GM12874 (cell line): ENCODE data around the gene TMEM63A.

Experiments used
- TF ChIP-seq, protein P1 (sequence below): IDR thresholded peaks from 2 replicates; pipeline ENCODE4 v1.5.1; 2011; ENCODE audit warnings: low read depth, mild to moderate bottlenecking, control low read depth, low read length, moderate library complexity; ENCODE audit not compliant: insufficient read depth

TMEM63A gene

DNA sequence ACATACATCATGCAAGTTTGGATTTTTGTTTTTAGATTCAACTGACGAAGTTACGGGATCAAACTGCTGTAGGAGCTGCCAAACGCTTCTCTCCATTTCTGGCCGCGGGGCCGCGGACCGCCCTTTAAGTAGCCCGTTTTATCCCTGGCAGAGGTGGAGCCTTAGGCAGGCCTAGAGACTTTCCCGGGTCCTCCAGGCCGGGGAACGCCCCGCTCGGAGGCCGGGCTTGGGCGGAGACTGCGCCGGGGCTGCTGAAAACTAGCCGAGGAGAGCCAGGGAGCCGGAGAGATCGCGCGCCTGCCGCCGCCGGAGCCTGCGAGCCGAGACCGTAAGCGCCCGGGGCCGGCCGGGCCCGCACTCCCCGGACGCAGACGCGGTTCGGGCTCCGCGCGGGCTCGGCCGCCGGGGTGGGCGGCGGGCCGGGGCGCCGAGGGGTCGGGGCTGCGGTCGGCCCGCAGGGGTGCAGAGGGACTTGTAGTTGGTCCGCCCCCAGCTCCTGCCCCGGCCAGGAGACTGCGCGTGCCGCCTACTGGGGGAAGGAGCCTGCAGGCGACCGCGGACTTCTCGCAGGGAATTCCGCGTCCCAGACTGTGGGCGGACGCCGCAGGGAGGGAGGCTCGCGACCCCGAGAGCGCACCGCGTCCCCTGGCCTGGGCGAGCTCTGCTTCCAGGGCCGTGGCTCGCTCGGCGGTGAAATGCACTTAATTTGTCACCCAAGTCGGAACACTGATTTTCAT lies 72.2 kb downstream of the TMEM63A start, which contains the start of gene EPHX1:
Gene EPHX1 (plus strand): TSS at position 283 of the 737 bp plus-strand sequence. CDS start 18,606 bp downstream, outside the sequence.
- TF ChIP-seq, protein P1, sequence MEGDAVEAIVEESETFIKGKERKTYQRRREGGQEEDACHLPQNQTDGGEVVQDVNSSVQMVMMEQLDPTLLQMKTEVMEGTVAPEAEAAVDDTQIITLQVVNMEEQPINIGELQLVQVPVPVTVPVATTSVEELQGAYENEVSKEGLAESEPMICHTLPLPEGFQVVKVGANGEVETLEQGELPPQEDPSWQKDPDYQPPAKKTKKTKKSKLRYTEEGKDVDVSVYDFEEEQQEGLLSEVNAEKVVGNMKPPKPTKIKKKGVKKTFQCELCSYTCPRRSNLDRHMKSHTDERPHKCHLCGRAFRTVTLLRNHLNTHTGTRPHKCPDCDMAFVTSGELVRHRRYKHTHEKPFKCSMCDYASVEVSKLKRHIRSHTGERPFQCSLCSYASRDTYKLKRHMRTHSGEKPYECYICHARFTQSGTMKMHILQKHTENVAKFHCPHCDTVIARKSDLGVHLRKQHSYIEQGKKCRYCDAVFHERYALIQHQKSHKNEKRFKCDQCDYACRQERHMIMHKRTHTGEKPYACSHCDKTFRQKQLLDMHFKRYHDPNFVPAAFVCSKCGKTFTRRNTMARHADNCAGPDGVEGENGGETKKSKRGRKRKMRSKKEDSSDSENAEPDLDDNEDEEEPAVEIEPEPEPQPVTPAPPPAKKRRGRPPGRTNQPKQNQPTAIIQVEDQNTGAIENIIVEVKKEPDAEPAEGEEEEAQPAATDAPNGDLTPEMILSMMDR = 0 out of 2 replicates have a peak, but pooled peaks have one; percentile 18

DNA sequence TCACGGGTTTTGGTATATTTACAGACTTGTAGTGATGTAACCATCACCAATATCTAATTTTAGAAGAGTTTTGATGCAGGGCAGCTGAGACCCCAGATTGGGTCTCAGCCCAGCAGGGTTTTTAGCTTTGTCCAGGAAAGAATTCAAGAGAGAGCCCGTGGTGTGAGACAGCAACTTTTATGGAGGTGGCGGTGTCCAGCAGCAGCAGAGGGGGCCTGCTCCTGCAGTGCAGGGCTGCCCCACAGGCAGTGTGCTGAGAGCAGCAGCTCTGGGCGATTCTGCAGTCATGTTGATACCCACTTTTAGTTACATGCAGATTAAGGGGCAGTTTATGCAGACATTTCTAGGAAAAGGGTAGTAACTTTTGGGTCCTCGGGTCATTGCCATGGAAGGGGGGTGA lies 74.0 kb downstream of the TMEM63A start:
- TF ChIP-seq, protein P1 = no peak

DNA sequence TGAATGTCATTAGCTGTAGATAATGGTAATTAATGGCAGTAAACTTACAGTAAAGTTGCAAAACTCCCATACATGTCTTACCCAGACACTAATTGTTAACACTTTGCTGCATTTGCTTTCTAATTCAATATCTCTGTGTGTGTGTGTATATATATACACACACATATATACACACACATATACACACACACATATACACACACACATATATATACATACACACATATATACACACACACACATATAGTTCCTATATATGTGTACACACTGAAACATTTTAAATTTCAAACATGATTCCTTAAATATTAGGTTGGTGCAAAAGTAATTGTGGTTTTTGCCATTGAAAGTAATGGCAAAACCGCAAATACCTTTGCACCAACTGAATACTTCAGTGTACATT lies 75.9 kb downstream of the TMEM63A start:
- TF ChIP-seq, protein P1 = no peak
